ENCODE results near the gene SMIM27. TPM values are rescaled to one million over a fixed set of nuclear protein-coding genes. Genes with fewer than 3 reads are reported as not detected.

Gene SMIM27
- total RNA-seq, 1 donor from 2014 or later: 13.6 TPM

GRCh38 chr9:32577316-32577715 is 25.2 kb downstream of the SMIM27 start:
- TF ChIP-seq, protein P1, sequence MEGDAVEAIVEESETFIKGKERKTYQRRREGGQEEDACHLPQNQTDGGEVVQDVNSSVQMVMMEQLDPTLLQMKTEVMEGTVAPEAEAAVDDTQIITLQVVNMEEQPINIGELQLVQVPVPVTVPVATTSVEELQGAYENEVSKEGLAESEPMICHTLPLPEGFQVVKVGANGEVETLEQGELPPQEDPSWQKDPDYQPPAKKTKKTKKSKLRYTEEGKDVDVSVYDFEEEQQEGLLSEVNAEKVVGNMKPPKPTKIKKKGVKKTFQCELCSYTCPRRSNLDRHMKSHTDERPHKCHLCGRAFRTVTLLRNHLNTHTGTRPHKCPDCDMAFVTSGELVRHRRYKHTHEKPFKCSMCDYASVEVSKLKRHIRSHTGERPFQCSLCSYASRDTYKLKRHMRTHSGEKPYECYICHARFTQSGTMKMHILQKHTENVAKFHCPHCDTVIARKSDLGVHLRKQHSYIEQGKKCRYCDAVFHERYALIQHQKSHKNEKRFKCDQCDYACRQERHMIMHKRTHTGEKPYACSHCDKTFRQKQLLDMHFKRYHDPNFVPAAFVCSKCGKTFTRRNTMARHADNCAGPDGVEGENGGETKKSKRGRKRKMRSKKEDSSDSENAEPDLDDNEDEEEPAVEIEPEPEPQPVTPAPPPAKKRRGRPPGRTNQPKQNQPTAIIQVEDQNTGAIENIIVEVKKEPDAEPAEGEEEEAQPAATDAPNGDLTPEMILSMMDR (IDR thresholded peaks at IDR 0.05; ENCODE audit: unreplicated experiment): no peak
- DNase-seq (ENCODE audit: low spot score, unreplicated experiment): no peak
- Mint-ChIP-seq H3K27ac (no peak overlapping the region), H3K4me1 (ENCODE audit: low read depth) (peaks cover 10% of the 10 kb centered on the region), H3K9me3 (ENCODE audit: low read depth) (no peaks in the 10 kb centered on the region), H3K4me3 (ENCODE audit: low read depth) (no peak overlapping the region), H3K27me3 (peaks cover 14% of the 10 kb centered on the region), H3K36me3 (ENCODE audit: insufficient read depth) (no peaks in the 10 kb centered on the region)

DNA sequence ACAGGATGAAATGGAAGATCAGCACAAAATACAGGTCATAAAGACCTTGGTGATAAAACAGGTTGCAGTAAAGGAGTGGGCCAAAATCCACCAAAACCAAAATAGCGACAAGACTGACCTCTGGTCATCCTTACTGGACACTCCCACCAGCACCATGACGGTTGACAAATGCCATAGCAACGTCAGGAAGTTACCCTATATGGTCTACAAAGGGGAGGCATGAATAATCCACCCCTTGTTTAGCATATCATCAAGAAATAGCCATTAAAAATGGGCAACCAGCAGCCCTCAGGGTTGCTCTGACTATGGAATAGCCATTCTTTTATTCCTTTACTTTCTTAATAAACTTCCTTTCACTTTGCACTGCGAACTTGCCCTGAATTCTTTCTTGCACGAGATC is 26.8 kb downstream of the SMIM27 start:
- H3K27ac Mint-ChIP-seq: no peak overlapping the region
- no peak for DNase-seq (ENCODE audit: low spot score, unreplicated experiment)
- H3K4me1 Mint-ChIP-seq (ENCODE audit: low read depth): peaks cover 7% of the 10 kb centered on the region
- no peaks in the 10 kb centered on the region for H3K36me3 Mint-ChIP-seq (ENCODE audit: insufficient read depth)
- peaks cover 14% of the 10 kb centered on the region for H3K27me3 Mint-ChIP-seq
- H3K4me3 Mint-ChIP-seq (ENCODE audit: low read depth): no peak overlapping the region
- H3K9me3 Mint-ChIP-seq (ENCODE audit: low read depth): no peaks in the 10 kb centered on the region
- TF ChIP-seq, protein P1 (IDR thresholded peaks at IDR 0.05; ENCODE audit: unreplicated experiment): no peak

- peaks cover 16% of the 10 kb centered on the region for H3K27me3 Mint-ChIP-seq
- H3K4me3 Mint-ChIP-seq (ENCODE audit: low read depth): no peak overlapping the region
- peak; percentile 63 for DNase-seq (ENCODE audit: low spot score, unreplicated experiment)
- H3K4me1 Mint-ChIP-seq (ENCODE audit: low read depth): peaks cover 7% of the 10 kb centered on the region
- no peak overlapping the region for H3K27ac Mint-ChIP-seq
- H3K9me3 Mint-ChIP-seq (ENCODE audit: low read depth): no peaks in the 10 kb centered on the region
- TF ChIP-seq, protein P1 (IDR thresholded peaks at IDR 0.05; ENCODE audit: unreplicated experiment): peak; percentile 97
- H3K36me3 Mint-ChIP-seq (ENCODE audit: insufficient read depth): no peaks in the 10 kb centered on the region
Measured at GRCh38 chr9:32579706-32580331, 27.7 kb downstream of the SMIM27 start.

DNA sequence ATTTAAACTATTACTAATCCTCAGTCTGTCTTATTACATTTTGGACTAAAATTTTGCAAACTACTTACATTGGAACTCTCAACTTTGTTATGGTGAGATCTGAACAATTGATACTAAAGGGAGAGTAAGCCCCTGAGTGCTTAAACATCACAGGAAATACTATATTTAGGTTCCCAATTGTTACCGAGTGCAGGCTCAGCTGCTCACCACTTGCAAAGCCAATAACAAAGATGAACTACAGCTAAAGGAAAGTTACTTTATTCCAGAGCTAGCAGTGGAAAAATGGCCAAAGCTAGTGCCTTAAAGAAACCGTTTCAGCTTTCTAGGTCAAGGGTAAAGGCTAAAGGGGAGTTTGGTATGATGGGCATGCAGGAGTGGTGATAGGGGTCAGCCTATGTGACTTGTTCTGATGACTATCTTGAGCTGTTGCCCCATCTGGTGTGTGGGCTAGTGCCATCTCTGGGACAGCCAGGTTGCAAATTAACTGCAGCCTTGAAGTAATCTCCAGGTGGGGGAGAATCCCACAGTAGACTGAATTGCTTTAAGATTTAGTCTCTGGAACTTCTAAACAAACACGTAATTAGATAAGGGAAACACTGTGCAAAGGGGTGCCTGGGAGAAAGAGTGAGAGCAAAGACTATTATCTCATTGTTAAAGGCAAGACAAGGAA is 28.6 kb downstream of the SMIM27 start:
- Mint-ChIP-seq H3K4me1 (ENCODE audit: low read depth) (peaks cover 7% of the 10 kb centered on the region), H3K27ac (no peak overlapping the region), H3K4me3 (ENCODE audit: low read depth) (no peak overlapping the region), H3K9me3 (ENCODE audit: low read depth) (no peaks in the 10 kb centered on the region), H3K27me3 (peaks cover 25% of the 10 kb centered on the region), H3K36me3 (ENCODE audit: insufficient read depth) (no peaks in the 10 kb centered on the region)
- TF ChIP-seq, protein P1 (IDR thresholded peaks at IDR 0.05; ENCODE audit: unreplicated experiment): no peak
- DNase-seq (ENCODE audit: low spot score, unreplicated experiment): no peak

GRCh38 chr9:32581512-32582143 is 29.5 kb downstream of the SMIM27 start:
- TF ChIP-seq, protein P1 (IDR thresholded peaks at IDR 0.05; ENCODE audit: unreplicated experiment): peak; percentile 70
- peaks cover 7% of the 10 kb centered on the region for H3K4me1 Mint-ChIP-seq (ENCODE audit: low read depth)
- DNase-seq (ENCODE audit: low spot score, unreplicated experiment): peak; percentile 30
- no peak overlapping the region for H3K27ac Mint-ChIP-seq
- H3K36me3 Mint-ChIP-seq (ENCODE audit: insufficient read depth): no peaks in the 10 kb centered on the region
- H3K4me3 Mint-ChIP-seq (ENCODE audit: low read depth): no peak overlapping the region
- peaks cover 30% of the 10 kb centered on the region for H3K27me3 Mint-ChIP-seq
- H3K9me3 Mint-ChIP-seq (ENCODE audit: low read depth): no peaks in the 10 kb centered on the region
